Neuronal stem cell (in vitro differentiated cells): ENCODE measurements around the gene TSPAN1.

Source experiments
- DNase-seq: peaks from one replicate; pipeline ENCODE4 v3.0.0-alpha.2; 2013; ENCODE audit warnings: low spot score
- H2AFZ ChIP-seq: one replicate; pipeline ENCODE4 v1.6.1; 2013; ENCODE audit warnings: mild to moderate bottlenecking, low read length, inconsistent platforms
- H2AK5ac ChIP-seq: 2 replicates; pipeline ENCODE4 v1.6.1; 2013; ENCODE audit warnings: low read depth, mild to moderate bottlenecking, inconsistent platforms, low read length, moderate library complexity, mixed read lengths
- H2BK120ac ChIP-seq: 2 replicates; pipeline ENCODE4 v1.6.1; 2013; ENCODE audit warnings: low read depth, mild to moderate bottlenecking, inconsistent platforms, low read length, moderate library complexity, mixed read lengths
- H2BK12ac ChIP-seq: one replicate; pipeline ENCODE4 v1.6.1; 2013; ENCODE audit warnings: low read length, inconsistent platforms
- H2BK15ac ChIP-seq: 2 replicates; pipeline ENCODE4 v1.6.1; 2013; ENCODE audit warnings: mild to moderate bottlenecking, low read length, inconsistent platforms, mixed read lengths
- H2BK5ac ChIP-seq: one replicate; pipeline ENCODE4 v1.6.1; 2013; ENCODE audit warnings: inconsistent platforms, mild to moderate bottlenecking, low read length, moderate library complexity
- H3K14ac ChIP-seq: one replicate; pipeline ENCODE4 v1.6.1; 2013; ENCODE audit warnings: low read length, inconsistent platforms
- H3K18ac ChIP-seq: 2 replicates; pipeline ENCODE4 v1.6.1; 2013; ENCODE audit warnings: low read length, inconsistent platforms
- H3K23ac ChIP-seq: 2 replicates; pipeline ENCODE4 v1.6.1; 2013; ENCODE audit warnings: low read depth, mild to moderate bottlenecking, mixed read lengths, low read length, inconsistent platforms; ENCODE audit not compliant: poor library complexity
- H3K27ac ChIP-seq: replicated peaks from 3 replicates; pipeline ENCODE4 v1.5.1; 2013; ENCODE audit warnings: low read length, inconsistent platforms
- H3K27me3 ChIP-seq, 3 experiments: 2 replicates each; pipeline ENCODE4 v1.6.1; 2013; ENCODE audit warnings: low read length in 3 of 3, mild to moderate bottlenecking in 2 of 3, inconsistent platforms in 1 of 3, low read depth in 1 of 3, mixed read lengths in 1 of 3, moderate library complexity in 1 of 3; ENCODE audit not compliant: control insufficient read depth in 3 of 3, insufficient read depth in 3 of 3
- H3K36me3 ChIP-seq, 2 donors: replicated peaks in 1 of 2; 2 replicates each; pipeline ENCODE4 v1.6.1; 2013; ENCODE audit warnings: low read length in 2 of 2; ENCODE audit not compliant: control insufficient read depth in 2 of 2, insufficient read depth in 2 of 2
- H3K4ac ChIP-seq: 2 replicates; pipeline ENCODE4 v1.6.1; 2013; ENCODE audit warnings: inconsistent platforms, mild to moderate bottlenecking, low read length, moderate library complexity
- H3K4me1 ChIP-seq, 2 donors: 1 replicate in 1 of 2; 2 replicates in 1 of 2; pipeline ENCODE4 v1.6.1; 2013; ENCODE audit warnings: low read length in 2 of 2, low read depth in 1 of 2; ENCODE audit not compliant: control insufficient read depth in 2 of 2, insufficient read depth in 1 of 2
- H3K4me2 ChIP-seq: one replicate; pipeline ENCODE4 v1.6.1; 2013; ENCODE audit warnings: mild to moderate bottlenecking, low read length, inconsistent platforms; ENCODE audit not compliant: insufficient read depth, poor library complexity, severe bottlenecking
- H3K4me3 ChIP-seq, 2 donors: 2 replicates each; pipeline ENCODE4 v1.5.1; 2013; ENCODE audit warnings: low read length in 2 of 2, mild to moderate bottlenecking in 2 of 2, inconsistent platforms in 1 of 2, moderate library complexity in 1 of 2
- H3K79me1 ChIP-seq: one replicate; pipeline ENCODE4 v1.6.1; 2013; ENCODE audit warnings: low read depth, mild to moderate bottlenecking, inconsistent platforms, low read length, moderate library complexity
- H3K9ac ChIP-seq: one replicate; pipeline ENCODE4 v1.6.1; 2013; ENCODE audit warnings: mild to moderate bottlenecking, low read depth, low read length, inconsistent platforms; ENCODE audit not compliant: poor library complexity
- H3K9me3 ChIP-seq, 2 donors: replicated peaks in 1 of 2; 2 replicates each; pipeline versions ENCODE3 to v1.6.1; 2013; ENCODE audit warnings: low read length in 2 of 2, mild to moderate bottlenecking in 2 of 2, inconsistent platforms in 1 of 2, low read depth in 1 of 2, mixed read lengths in 1 of 2, moderate library complexity in 1 of 2; ENCODE audit not compliant: control insufficient read depth in 2 of 2, insufficient read depth in 1 of 2
- H4K8ac ChIP-seq: one replicate; pipeline ENCODE4 v1.6.1; 2013; ENCODE audit warnings: low read depth, mild to moderate bottlenecking, inconsistent platforms, low read length, moderate library complexity
- H4K91ac ChIP-seq: one replicate; pipeline ENCODE4 v1.6.1; 2013; ENCODE audit warnings: low read length, low read depth, mild to moderate bottlenecking, inconsistent platforms; ENCODE audit not compliant: poor library complexity
- WGBS, 2 donors: extraction: QIAGEN DNeasy Blood & Tissue Kit; methylation state at CpG; one replicate each; pipeline ENCODE4 v1.1.7; 2013; ENCODE audit warnings: missing lambda C conversion rate in 2 of 2, mixed read lengths in 1 of 2; ENCODE audit not compliant: insufficient read length in 2 of 2, insufficient replicate concordance in 1 of 2; ENCODE audit errors: extremely low coverage in 2 of 2; 5-methylcytosine and 5-hydroxymethylcytosine counted together

TSPAN1 gene

DNA sequence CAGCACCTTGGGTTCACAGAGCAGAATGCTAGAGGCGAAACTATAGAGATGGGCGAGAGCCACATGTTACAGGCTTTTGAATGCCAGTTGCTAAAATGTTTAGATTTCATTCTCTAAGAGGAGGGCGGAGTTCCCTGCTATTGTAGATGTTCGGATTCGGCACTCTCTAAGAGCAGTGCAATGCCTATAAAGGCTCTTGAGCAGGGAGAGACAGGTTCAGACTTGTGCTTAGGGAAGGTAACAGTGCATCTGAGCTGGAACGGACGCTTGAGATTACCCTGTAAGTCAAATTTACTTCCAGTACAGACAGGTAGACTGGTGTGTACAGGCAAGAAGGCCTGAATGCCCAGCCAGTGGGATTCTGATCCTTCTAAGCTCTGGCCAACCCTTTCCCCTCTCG is 43.6 kb downstream of the TSPAN1 start:
- Histone ChIP-seq H3K14ac (no peak overlapping the region), H2BK5ac (no peak overlapping the region), H3K9me3 (peaks cover 0 to 1% of the 10 kb centered on the region in 2 donors), H3K9ac (no peak overlapping the region), H3K23ac (no peak overlapping the region), H3K27me3 (no peaks in the 10 kb centered on the region), H2AK5ac (no peak overlapping the region), H2AFZ (no peak overlapping the region), H3K4me1 (peaks cover 21 to 22% of the 10 kb centered on the region in 2 donors), H4K8ac (no peak overlapping the region), H3K4ac (no peak overlapping the region), H3K18ac (no peak overlapping the region), H2BK15ac (no peak overlapping the region), H3K27ac (no peak overlapping the region), H3K4me2 (no peak overlapping the region), H3K36me3 (no peaks in the 10 kb centered on the region), H2BK120ac (no peak overlapping the region), H3K79me1 (no peaks in the 10 kb centered on the region), H4K91ac (no peak overlapping the region), H3K4me3 (no peak overlapping the region), H2BK12ac (no peak overlapping the region)
- no peak for DNase-seq
- no CpG with 5 or more reads among the region's 8 CpGs for WGBS, 2 donors

DNA sequence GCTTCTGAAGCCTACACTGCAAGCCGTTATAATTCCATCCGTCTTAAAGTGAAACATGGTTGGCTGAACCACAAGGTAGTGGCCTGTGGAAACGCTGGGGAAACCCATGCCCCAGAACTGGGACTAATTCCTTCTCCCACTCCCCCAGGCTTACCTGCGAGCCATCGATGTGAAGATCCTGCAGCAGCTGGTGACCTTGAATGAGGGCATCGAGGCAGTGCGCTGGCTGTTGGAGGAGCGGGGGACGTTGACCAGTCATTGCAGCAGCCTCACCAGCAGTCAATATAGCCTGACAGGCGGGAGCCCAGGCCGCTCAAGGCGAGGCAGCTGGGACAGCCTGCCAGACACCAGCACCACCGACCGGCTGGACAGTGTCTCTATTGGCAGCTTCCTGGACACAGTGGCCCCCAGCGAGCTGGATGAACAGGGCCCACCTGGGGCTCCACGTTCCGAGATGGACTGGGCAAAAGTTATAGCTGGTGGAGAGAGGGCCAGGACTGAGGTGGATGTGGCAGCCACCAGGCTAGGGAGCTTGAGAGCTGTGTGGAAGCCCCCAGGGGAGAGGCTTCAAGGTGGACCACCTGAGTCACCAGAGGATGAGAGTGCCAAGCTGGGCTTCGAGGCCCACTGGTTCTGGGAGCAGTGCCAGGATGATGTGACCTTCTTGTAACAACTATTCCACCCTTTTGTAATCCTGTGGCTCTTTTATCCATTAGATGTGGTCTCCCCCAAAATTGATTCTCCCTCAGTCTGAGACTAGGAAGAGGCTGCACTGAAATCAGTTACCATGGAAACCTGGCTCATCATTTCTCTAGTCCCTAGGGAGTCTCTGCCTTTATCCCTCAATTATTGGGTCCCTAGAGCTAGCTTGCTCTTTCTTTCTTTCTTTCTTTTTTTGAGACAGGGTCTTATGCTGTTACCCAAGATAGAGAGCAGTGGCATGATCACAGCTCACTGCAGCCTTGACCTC is 44.9 kb downstream of the TSPAN1 start:
- H2BK120ac ChIP-seq, result no peak overlapping the region
- H4K91ac ChIP-seq, result peak overlapping the region; percentile 69
- H3K18ac ChIP-seq, result peak overlapping the region; percentile 36
- no peak overlapping the region for H3K27ac ChIP-seq
- H2AK5ac ChIP-seq, result peak overlapping the region; percentile 99
- peaks cover 0 to 1% of the 10 kb centered on the region in 2 donors for H3K9me3 ChIP-seq
- H3K4me2 ChIP-seq, result no peak overlapping the region
- H3K79me1 ChIP-seq, result no peaks in the 10 kb centered on the region
- WGBS, 2 donors, result no CpG with 5 or more reads among the region's 18 CpGs
- DNase-seq, result no peak
- no peak overlapping the region for H3K4me3 ChIP-seq
- peak overlapping the region; percentile 49 for H2BK15ac ChIP-seq
- H2BK5ac ChIP-seq, result peak overlapping the region; percentile 49
- H3K14ac ChIP-seq, result no peak overlapping the region
- no peak overlapping the region for H4K8ac ChIP-seq
- H3K36me3 ChIP-seq, result no peaks in the 10 kb centered on the region
- peak overlapping the region; percentile 44 for H3K4ac ChIP-seq
- H3K9ac ChIP-seq, result peak overlapping the region; percentile 51
- no peak overlapping the region for H2BK12ac ChIP-seq
- H3K4me1 ChIP-seq, result peaks cover 26 to 28% of the 10 kb centered on the region in 2 donors
- peak overlapping the region; percentile 13 for H3K23ac ChIP-seq
- H2AFZ ChIP-seq, result no peak overlapping the region
- H3K27me3 ChIP-seq, result no peaks in the 10 kb centered on the region

DNA sequence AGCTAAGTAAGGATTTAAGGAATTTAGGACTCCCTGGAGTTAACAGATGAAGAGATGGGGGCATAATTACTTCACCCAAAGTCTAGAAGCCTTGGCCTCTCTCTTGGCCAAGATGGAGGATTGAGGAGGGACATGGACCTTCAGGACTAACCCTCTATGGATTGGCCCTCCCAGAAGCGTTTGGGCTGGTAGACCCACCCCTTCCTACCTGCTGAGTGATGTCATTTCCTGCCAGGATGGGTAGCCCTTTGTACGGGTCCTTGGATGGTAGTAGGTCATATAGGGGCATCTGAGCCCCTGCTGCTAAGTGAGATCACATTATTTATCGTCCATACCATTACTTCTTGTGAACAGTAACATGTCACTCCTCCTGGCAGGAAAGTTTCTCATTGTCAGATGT is 45.9 kb downstream of the TSPAN1 start:
- Histone ChIP-seq H2AFZ (no peak overlapping the region), H3K9me3 (peaks cover 0 to 1% of the 10 kb centered on the region in 2 donors), H2BK120ac (no peak overlapping the region), H2BK12ac (no peak overlapping the region), H2AK5ac (no peak overlapping the region), H3K27ac (no peak overlapping the region), H3K4me2 (no peak overlapping the region), H3K36me3 (no peaks in the 10 kb centered on the region), H2BK15ac (no peak overlapping the region), H3K4me3 (no peak overlapping the region), H2BK5ac (no peak overlapping the region), H3K4ac (no peak overlapping the region), H3K23ac (no peak overlapping the region), H3K79me1 (no peaks in the 10 kb centered on the region), H3K18ac (no peak overlapping the region), H3K14ac (no peak overlapping the region), H4K8ac (no peak overlapping the region), H3K4me1 (peaks cover 26 to 28% of the 10 kb centered on the region in 2 donors), H3K9ac (no peak overlapping the region), H4K91ac (no peak overlapping the region), H3K27me3 (no peaks in the 10 kb centered on the region)
- no peak for DNase-seq
- no CpG with 5 or more reads among the region's 3 CpGs for WGBS, 2 donors

DNA sequence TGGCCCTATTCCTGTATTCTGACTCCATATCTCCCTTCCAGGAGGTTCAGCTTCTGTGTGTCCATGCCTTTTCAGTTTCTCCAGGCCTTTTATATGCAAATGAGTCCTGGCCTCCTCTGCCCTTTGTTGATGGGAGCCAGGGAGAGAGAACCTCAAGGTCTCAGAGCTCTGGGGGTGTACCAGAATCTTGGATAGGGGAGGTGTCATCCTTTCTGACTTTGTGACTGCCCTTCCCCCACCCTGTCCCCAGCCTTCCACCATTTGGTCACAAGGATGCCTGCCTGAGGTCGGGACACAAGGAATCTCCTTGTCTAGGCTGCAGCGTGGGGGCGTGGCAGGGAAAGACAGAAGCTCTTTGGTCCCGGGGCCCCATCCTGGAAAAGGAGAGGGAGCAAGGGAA is 46.9 kb downstream of the TSPAN1 start:
- H2BK5ac ChIP-seq, result peak overlapping the region; percentile 18
- no peak overlapping the region for H4K91ac ChIP-seq
- peak; percentile 63 for DNase-seq
- no peak overlapping the region for H2BK12ac ChIP-seq
- H3K27ac ChIP-seq, result peak overlapping the region; percentile 79
- H2BK120ac ChIP-seq, result no peak overlapping the region
- peak overlapping the region; percentile 73 for H3K18ac ChIP-seq
- no peak overlapping the region for H3K9ac ChIP-seq
- no peak overlapping the region for H3K4me3 ChIP-seq
- peaks cover 26 to 28% of the 10 kb centered on the region in 2 donors for H3K4me1 ChIP-seq
- H3K9me3 ChIP-seq, result peaks cover 0 to 1% of the 10 kb centered on the region in 2 donors
- H4K8ac ChIP-seq, result no peak overlapping the region
- no peak overlapping the region for H3K23ac ChIP-seq
- H2AK5ac ChIP-seq, result no peak overlapping the region
- no peaks in the 10 kb centered on the region for H3K36me3 ChIP-seq
- H2BK15ac ChIP-seq, result no peak overlapping the region
- H3K4me2 ChIP-seq, result peak overlapping the region; percentile 21
- peak overlapping the region; percentile 72 for H2AFZ ChIP-seq
- WGBS, 2 donors, result no CpG with 5 or more reads among the region's 4 CpGs
- no peak overlapping the region for H3K4ac ChIP-seq
- H3K79me1 ChIP-seq, result no peaks in the 10 kb centered on the region
- no peak overlapping the region for H3K14ac ChIP-seq
- H3K27me3 ChIP-seq, result no peaks in the 10 kb centered on the region
